T-helper 1 cell treated with Interleukin-12 subunit alpha and Interleukin-12 subunit beta and Interleukin-4 antibody, amounts not matched to agents 30 ng/mL and 1 ng/mL, for 36 hours (primary cell): ENCODE measurements around the gene CALML3. TPM values are rescaled to one million over a fixed set of nuclear protein-coding genes. Genes with fewer than 3 reads are reported as not detected.

Experiments
- intact Hi-C: fragments of 100-400 bp; cut with micrococcal nuclease; formaldehyde crosslinking; loops from one replicate; pipeline ENCODE4 v1.15.1; 2024
- total RNA-seq: library from RNA; stranded (reverse); gene quantifications from 2 replicates; pipeline ENCODE4 v1.2.3, GENCODE V29; 2022

Gene CALML3
- total RNA-seq, 1 donor from 2014 or later = not detected

DNA sequence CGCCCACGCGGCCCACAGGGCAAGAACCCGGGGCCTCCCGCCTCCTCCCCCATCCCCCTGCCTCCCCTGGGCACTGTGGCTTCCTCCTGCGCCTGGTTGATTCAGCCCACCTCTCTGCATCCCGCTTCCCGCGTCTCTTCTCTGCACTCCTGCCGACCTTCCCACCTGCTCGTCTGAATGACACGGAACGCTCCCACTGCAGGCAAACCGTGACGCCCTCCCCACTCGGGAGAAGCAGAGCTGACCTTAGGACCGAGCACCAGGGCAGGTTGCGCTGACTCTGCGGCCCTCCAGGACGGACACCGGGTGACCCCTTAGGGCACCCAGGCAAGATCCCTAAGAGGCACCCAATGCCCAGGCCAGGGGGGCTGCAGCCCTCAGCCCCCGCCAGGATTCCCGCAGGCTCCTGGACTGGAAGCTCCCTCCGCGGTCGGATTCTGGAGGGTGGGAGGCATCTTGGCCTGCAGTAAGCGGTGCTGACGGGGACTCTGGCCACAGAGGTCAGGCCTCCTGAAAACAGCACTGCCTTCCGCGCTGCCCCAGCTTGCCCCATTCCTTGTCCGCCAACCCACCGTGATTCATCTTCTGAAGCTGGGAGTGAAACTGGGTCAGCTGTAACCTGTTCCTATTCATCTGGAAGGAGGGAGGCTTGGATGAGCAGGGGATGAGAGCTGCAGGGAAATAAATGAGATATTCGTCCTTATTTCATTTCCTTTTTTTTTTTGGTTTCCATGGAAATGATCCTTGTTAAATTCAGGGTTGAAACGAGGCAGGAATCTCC, 990 bp downstream of the CALML3 start:
- intact Hi-C loops = no loop called here

DNA sequence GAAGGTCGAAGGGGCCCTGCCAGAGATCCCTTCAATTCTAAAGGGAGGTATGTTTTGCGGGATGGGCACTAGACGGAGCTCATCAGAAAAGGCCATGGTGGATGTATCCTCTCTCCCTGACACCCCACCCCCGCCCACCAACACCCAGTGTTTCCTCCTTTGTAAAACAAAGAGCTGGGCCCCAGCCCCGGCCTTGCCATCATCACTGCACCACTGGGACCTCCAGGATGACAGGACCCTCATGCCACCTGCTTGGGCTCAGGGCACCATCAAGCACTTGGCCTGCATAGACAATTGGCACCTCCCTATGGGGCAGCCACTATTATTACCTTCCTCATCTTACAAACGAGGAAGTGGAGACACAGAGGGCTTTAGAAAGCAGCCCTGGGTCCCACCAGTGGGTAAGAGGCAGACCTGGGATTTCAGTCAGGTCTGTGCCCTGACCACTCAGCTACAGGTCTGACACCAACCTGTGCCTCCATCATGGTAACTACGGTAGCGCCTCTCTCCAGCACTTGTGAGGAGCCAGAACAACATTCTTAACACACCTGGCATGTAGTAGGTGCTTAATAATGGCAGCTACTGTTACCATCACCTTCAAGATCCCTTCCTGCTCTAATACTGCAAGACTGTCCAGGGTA, 2.0 kb downstream of the CALML3 start:
- intact Hi-C loops = no loop called here

DNA sequence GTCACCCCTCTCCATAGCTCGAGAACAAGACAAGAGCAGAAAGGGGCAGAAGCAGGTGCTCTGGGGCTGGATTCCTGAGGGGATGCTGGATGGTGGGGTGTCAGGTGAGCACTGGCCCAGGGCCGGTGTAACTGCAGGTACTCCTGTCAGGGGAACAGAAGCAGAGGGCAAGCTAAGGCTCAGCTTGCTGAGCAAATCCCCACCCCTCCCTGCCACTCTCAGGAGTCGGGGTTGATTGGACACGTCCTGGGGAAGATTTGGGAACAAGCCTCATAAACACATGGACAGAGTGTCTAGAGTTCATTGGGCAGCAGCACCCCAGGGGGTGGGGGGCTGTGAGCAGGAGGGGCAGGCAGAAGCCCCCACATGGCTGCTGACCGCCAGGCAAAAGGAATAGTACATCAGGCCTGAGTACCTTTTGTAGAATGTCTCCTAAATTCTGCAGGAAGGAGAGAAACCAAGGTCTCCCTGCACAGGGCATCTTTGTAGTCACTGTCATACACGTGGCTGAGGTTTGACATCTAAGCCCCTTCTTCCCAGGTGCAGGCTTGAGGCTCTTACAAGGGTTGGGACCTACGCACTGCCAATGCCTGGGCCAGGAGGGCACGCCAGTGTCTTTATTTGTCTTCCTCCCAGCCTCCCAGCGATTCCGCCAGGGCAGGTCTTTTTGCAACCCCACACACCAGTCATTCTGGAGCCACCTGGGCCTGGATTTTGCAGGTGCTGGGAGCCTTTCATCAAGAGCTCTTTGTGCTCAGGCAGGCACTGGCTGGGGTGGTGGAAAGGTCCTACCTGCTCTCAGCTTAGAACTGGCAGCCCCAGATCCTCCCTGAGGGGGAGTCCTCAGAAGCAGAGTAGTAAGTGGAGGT, 2.8 kb downstream of the CALML3 start:
- intact Hi-C loops = no loop called here

DNA sequence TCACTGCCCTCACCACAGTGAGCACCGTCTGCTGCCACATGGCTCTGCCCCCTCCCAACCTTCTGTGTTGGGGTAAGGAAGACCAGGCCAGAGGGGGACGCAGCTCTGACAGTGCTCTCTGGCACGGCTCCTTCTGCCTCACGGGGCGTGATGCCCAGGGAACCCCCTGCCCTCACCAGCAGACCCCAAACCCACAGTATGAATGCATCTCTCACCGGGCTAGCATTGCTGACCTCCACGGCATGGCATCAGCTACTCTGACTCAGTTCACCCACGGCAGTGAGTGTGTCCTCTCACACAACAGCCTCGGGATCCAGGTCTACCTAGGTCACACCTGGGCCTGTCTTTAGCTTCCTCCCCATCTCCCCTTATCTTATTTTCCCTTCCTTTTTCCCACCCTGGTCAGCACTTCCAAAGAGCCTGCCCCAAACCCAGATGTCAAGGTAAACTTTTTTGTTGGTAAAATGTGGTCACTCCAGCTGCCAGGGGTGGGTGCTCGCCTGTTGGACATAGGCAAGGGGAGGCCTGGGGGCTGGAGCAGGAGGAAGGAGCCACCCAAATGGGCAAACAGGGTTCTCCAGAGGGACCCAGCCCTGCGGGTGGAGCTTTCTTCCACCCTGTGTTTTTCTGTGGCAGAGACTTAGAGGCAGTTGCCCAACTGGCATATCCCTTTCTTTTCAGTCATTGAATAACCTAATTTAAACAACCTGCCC, 4.4 kb downstream of the CALML3 start:
- intact Hi-C loops = no loop called here

DNA sequence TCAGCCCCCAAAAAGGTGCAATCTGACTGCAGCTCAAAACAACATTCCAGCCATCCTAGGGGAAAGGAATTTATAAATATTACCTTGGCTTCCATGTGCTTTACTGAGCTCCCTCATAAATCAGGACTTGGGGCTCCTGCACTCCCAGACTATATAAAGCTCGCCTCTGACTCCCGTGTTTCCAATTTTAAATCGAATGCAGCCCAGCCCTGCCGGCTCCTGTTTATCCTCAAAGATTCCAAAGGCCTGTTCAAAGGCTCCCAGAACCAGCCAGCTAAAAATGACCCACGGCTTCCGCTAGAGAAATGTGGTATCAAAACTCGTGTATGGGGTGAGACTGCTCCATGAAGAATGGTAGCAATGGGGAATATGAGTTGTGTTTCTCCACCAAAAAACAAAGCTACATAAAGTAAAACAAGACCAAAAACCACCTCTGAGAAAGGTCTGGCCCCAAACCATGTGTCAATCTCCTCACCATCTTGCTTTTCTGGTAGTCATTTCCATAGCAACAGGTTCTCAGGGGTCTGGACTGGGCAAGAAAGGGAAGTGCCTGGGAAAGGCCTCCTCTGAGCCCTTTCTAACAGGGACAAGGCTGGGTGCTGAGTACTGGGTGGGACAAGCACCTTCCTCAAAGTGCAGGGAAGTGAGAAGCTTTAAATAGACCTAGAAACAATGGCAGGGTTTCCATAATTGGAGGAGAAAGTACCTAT, 5.1 kb downstream of the CALML3 start:
- intact Hi-C loops = no loop called here

DNA sequence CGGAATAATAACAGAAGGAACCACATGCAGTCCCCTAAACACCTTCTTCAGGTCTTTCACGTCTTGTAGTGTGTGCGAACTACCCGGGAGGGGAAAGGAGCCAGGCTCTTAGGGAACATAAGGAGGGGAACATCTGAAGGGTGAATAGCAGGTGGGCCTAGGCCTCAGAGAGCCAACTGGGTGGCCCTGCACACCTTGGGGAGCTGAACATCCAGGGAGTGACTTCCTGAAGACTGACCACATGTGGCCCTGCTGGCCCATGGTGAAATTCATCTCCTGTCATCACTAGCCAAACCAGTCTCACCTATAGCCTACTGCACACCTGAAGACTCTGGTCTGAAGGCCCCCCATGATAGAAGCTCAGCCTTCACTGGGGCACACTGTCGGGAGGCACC, 5.6 kb downstream of the CALML3 start:
- intact Hi-C loops = no loop called here

DNA sequence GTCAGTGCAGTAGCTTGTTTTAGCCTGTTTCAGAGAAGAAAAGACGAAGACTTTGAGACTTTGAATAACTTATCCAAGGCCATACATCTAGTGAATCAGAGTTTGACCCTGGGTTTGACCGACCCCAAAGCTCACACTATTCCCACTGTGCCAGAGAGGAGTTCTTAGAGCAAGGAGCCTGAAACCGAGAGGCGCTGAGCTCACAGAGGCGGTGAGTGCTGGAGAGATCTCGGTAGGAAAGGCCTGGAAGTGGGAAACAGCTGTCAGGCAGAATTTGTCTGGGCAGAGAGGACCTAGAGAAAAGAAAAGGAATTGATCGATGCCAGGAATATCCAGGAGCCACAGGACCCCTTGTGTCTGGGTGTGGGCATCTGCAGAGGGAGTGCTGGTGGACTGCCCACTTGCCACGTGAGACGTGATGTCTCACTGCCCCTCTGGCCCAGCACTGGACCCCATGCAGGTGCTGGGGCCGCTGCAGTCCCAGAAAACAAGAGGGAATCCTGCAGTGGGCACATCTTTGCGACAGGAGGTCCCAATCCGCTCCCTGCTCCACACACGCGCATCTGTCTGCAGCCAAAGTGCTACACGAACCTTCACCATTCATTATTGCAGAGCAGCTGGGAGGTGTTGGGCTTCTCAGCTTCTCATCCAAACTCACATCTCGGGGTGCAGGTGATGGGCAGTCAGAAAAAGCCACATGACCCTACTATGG, 6.2 kb downstream of the CALML3 start:
- intact Hi-C loops = no loop called here

DNA sequence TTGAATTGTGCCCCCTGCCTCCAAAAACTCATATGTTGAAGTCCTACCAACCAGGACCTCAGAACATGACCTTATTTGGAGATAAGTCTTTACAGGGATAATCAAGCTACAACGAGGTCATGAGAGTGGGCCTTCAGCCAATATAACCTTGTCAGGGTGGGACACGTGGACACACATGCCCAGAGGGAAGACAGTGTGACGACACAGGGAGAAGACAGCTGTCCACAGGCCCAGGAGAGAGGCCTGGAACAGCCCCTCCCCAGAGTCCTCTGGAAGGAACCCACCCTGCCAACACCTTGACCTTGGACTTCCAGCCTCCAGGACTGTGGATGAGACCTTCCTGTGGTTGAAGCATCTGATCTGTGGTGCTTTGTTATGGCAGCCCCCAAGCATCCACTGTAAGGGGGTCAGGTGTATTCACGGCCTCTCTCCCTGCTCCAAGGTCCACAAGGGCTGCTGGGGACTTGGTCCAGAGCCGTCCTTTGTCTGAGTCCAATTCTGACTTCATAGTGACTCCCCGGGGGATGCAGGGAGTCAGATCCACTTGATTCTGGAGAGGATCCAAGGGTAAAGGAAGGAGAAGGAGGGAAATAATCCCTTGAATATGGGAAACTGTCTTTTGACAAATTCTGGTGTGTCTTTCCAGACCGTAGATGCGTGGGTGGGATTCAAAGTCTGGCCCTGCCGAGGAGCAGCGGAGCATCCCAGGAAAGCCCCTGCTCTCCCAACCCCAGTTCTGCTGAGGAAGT, 7.0 kb downstream of the CALML3 start:
- intact Hi-C loops = no loop called here

DNA sequence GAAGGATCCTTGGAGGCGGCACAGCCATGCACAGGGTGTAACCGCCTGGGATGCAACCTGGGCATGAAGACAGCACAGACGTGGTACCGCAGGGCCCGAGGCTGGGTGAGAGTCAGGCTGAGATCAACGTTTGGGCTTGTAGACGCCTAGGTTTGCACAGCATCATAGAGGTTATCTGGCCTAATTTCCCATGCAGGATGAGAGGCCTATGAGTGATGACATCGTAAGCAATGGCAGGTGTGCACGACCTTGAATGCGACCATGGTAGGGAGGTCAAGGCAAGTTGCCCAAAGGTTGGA, 7.5 kb downstream of the CALML3 start:
- intact Hi-C loops = no loop called here

DNA sequence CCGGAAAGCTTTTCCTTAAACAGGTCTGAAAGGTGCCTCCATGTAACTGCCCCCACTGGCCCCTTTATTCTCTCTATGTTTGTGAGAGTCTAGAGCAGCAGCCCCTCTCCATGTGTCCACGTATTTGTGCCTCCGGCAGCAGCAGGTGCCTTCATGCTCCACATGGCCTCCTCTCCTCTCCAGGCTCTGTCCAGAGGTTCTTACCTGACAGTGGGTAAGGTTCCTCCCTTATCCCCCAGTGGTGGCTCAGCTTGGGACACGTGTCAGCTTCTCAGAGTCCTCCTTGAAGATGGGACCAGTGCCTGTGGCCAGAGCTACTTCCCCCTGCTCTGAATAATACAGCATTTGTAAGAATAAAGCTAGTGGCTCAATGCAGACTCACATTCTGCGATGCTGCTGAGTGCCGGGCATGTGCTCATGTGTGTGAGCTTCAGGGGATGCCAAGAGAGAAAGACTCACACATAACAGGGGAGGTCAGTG, 7.9 kb downstream of the CALML3 start:
- intact Hi-C loops = no loop called here

DNA sequence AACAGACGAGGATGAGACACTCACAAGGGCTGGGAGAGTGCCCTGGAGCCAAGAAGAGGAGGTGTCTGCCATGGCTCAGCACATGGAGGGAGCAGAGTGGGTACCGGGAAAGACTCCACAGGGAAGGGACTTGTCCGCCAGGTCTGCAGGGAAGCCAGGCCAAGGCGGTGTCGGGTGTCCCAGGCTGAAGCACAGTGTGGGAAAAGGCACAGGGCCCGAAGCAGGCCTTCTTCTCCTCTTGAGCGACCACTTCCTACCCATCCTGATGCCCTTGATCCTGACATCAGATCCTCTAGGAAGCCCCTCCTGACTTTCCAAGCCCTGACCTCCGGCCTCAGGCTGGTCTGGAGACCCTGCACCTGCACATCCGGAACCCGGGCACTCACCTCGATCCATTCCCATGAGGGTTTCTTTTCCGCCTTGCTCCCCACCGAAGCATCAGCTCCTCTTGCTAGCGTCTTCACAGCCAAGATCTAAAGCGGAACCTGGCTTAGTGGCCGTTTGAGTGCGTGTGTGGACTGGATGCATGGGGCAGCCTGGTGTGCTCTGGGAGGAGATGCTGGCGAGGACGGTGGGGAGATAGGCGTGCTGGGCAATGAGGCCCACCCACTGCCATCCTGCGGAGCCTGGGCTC, 8.5 kb downstream of the CALML3 start:
- intact Hi-C loops = no loop called here

DNA sequence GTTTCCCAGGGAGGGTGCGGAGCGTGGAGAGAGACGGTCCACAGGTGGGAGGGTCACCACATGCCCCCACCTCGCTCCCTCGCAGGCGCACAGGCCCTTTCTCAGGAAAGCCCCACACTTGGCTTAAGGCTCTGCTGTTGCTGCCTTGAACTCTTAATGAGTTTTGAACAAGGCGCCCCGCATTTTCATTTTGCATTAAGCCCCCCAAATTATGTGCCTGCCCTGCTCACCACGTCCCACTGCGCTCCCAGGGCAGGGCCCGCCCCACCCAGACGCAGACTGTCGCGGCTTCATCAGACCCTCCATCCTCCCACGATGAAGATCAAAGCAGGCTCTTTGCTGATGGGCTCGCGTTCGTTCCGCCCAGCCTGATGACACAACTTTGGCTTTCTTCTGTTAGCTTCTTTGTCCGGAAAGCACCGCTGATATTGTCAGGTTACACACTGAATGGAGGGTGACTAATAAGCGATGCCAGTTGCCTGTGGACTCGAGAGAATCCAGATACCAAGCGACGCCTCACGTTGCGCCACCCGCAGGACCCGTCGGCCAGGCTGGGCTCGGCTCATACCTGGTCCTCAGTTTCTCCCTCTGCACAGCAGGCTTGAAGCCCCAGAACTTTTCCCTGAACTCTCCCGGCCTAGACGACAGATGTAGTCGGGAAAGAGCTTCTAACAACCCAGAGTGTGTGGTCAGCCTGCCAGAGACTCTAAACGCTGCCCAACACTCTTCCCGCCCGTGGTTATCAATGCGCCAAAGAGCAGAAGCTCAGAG, 9.5 kb downstream of the CALML3 start:
- intact Hi-C loops = no loop called here

DNA sequence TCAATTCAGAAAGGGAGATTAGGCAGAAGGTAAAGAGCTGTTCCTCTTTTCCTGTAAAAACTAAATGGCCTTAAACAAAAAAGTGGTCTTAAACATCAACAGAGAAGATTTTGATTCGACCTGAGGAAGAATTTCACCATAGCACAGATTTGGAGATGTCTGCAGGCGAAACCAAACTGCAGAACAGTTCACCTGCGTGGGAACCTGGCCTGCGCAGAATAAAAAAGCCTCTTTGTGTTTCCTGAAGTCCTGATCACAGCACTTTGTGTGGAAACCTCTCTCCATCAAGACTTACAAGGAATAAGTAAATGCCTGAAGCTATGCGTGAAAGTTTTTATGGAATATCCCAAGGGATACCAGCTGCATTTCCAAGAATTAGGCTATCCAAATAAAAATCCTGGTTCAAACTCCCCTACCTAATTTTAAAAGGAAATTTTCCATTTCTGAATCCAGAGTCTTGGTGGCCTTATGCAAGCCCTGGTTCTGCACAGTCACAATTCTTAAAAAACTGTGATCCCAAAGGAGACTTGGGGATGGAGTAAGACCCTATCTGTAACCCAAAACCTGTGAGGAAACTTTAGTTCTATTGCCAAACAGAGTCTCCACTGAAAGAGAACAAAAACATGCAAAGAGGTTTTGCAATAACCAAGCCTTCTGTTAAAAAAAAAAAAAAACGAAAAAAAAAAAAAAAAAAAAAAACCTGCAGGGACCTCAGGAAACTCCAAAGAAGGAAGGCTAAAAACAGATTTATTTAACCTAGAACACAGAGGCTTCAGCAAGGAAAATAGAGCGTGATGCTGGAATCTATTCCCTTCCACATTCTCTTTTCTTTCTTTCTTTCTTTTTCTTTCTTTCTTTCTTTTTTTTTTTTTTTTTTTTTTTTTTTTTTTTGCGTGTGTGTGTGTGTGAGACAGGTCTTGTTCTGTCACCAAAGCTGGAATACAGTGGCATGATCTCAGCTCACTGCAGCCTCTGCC, 10.4 kb downstream of the CALML3 start:
- intact Hi-C loops = no loop called here

DNA sequence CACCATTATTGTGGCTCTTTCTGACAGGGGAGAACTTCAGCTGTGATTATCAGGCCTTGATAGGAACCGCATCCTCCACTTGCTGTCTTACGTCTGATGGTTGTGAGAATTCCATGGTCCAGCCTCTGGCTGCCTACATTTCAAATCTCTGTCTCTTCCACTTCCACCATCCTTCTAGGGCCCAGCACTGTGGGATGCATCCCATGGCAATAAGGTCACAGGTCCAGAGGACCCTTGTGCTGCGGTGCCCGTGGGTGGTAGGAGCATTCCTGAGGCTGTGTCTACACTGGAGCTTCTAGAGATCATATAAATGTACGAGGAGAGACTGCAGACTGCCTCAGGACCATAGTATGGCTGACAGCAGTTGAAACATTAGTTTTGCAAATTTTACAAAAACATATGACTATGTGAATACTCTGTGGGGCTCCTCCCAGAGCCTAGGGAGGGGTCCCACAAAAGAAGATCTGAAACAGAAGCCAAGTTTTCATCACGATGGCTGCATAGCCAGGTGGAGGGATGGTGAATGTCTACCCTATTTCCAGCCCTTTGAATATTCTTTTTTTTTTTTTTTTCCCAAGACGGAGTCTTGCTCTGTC, 11.8 kb downstream of the CALML3 start:
- intact Hi-C loops = no loop called here

DNA sequence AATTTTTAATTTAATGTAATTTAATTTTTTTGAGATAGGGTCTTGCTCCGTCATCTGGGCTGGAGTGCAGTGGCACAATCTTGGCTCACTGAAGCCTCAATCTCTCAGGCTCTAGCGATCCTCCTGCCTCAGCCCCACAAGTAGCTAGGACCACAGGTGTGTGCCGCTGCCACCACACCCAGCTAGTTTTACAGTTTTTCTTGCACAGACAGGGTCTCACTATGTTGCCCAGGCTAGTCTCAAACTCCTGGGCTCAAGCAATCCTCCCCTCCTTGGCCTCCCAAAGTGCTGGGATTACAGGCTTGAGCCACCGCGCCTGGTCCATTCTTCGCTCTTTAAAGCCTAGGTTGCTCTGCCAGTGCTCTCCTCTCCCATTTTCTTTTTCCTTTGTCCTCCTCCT, 12.9 kb downstream of the CALML3 start:
- intact Hi-C loops = no loop called here

DNA sequence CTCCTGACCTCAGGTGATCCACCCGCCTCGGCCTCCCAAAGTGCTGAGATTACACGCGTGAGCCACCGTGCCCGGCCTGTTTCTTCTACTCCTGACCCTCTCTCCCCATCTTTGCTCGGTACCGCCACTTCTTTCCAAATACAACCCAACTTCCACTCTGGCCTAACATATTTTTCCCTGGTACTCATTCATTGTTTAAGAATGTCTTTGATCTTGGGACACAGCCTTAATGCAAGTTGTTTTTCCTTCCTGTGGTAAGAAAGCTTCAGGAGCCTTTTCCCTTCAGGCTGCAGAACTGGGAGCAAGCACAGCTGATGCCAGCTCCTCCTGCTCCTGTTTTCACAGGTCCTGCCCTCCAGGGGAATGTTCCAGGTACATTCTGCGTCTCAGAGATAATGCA, 13.7 kb downstream of the CALML3 start:
- intact Hi-C loops = no loop called here
